HepG2 (cell line): Measurements from ENCODE around the gene ODC1. TPM values are rescaled to one million over a fixed set of nuclear protein-coding genes. Genes with fewer than 3 reads are reported as not detected.

Source experiments
- CEBPG ChIP-seq: IDR thresholded peaks from 2 replicates; pipeline ENCODE4 v1.6.1; 2016
- FOXK1 ChIP-seq: sonication (generic); formaldehyde crosslinking; IDR thresholded peaks from 2 replicates; pipeline ENCODE4 v1.4.0; 2020; ENCODE audit warnings: low read depth, missing genetic modification reagents, borderline replicate concordance
- HMG20A ChIP-seq: IDR thresholded peaks from 2 replicates; pipeline ENCODE4 v1.6.1; 2016; ENCODE audit warnings: borderline replicate concordance
- KDM5B ChIP-seq: sonication (generic); formaldehyde crosslinking; IDR thresholded peaks from 2 replicates; pipeline ENCODE4 v1.4.0; 2020; ENCODE audit warnings: missing genetic modification reagents, mild to moderate bottlenecking, borderline replicate concordance
- KDM6A ChIP-seq: IDR thresholded peaks from 2 replicates; pipeline ENCODE4 v1.6.1; 2016; ENCODE audit warnings: low read depth
- NR2F6 ChIP-seq, 2 experiments: IDR thresholded peaks; 2 replicates each; pipeline ENCODE4 v1.6.1; 2016; ENCODE audit warnings: antibody characterized with exemption in 1 of 2, mild to moderate bottlenecking in 1 of 2
- PHF5A ChIP-seq: IDR thresholded peaks from one replicate; pipeline ENCODE4 v1.6.1; 2018; ENCODE audit warnings: low read depth, missing genetic modification reagents; ENCODE audit not compliant: unreplicated experiment
- REPIN1 ChIP-seq: sonication (generic); formaldehyde crosslinking; IDR thresholded peaks from 2 replicates; pipeline ENCODE4 v1.8.0; 2022; ENCODE audit warnings: missing genetic modification reagents, low read depth, mild to moderate bottlenecking, borderline replicate concordance
- SALL1 ChIP-seq: sonication (generic); formaldehyde crosslinking; IDR thresholded peaks from 2 replicates; pipeline ENCODE4 v1.8.0; 2022; ENCODE audit warnings: mild to moderate bottlenecking, missing genetic modification reagents
- SIN3A ChIP-seq: IDR thresholded peaks from 2 replicates; pipeline ENCODE4 v1.6.1; 2011; ENCODE audit warnings: low read depth, mild to moderate bottlenecking, control low read depth, low read length, borderline replicate concordance
- XBP1 ChIP-seq: sonication (generic); formaldehyde crosslinking; IDR thresholded peaks from 2 replicates; pipeline ENCODE4 v1.5.0; 2020; ENCODE audit warnings: missing genetic modification reagents
- ZNF468 ChIP-seq: sonication (generic); formaldehyde crosslinking; IDR thresholded peaks from 2 replicates; pipeline ENCODE4 v1.8.0; 2022; ENCODE audit warnings: mild to moderate bottlenecking, moderate library complexity, missing genetic modification reagents
- ZNF558 ChIP-seq: sonication (generic); formaldehyde crosslinking; IDR thresholded peaks from 2 replicates; pipeline ENCODE4 v1.9.0; 2022; ENCODE audit warnings: mild to moderate bottlenecking, missing genetic modification reagents, borderline replicate concordance
- polyA plus RNA-seq, 8 experiments: library from polyadenylated mRNA; depleted of rRNA in 3 of 8; stranded (reverse) in 7 of 8; unstranded in 1 of 8; fragments of >200 nt; fragmentation: Illumina TruSeq in 4 of 8; extraction: Trizol in 4 of 8; gene quantifications; 2 replicates each; pipeline versions ENCODE4 v1.2.1 to v1.2.3, GENCODE V29; 2011 to 2016; ENCODE audit warnings: low read depth in 4 of 8, missing spikeins in 1 of 8, mixed read lengths in 1 of 8; ENCODE audit not compliant: insufficient read depth in 1 of 8
- total RNA-seq, 5 experiments: library from RNA; depleted of rRNA; stranded (reverse); fragments of >200 nt; fragmentation: Illumina TruSeq; extraction: Trizol; gene quantifications; 2 replicates each; pipeline ENCODE4 v1.2.3, GENCODE V29; 2016; ENCODE audit warnings: low read depth in 1 of 5
- TF ChIP-seq, protein P1 (sequence below): sonication (generic); formaldehyde crosslinking; IDR thresholded peaks from 2 replicates; pipeline ENCODE4; 2020; ENCODE audit warnings: missing genetic modification reagents, mild to moderate bottlenecking, borderline replicate concordance
- TF ChIP-seq, protein P2 (sequence below): sonication (generic); formaldehyde crosslinking; IDR thresholded peaks from 2 replicates; pipeline ENCODE4 v1.9.0; 2021; ENCODE audit warnings: missing genetic modification reagents, borderline replicate concordance
- TF ChIP-seq, protein P3 (sequence below): sonication (generic); formaldehyde crosslinking; IDR thresholded peaks from 2 replicates; pipeline ENCODE4 v1.4.0; 2020; ENCODE audit warnings: missing genetic modification reagents, borderline replicate concordance
- TF ChIP-seq, protein P4 (sequence below): sonication (generic); formaldehyde crosslinking; IDR thresholded peaks from 2 replicates; pipeline ENCODE4 v1.8.0; 2022; ENCODE audit warnings: mild to moderate bottlenecking, missing genetic modification reagents, moderate library complexity
- TF ChIP-seq, protein P5 (sequence below): sonication (generic); formaldehyde crosslinking; IDR thresholded peaks from 2 replicates; pipeline ENCODE4 v1.4.0; 2020; ENCODE audit warnings: missing genetic modification reagents

Gene ODC1
- total and polyA plus RNA-seq, 2 of the 13 experiments (the other 11 are each of a cell fraction or from before 2014, with no cell fraction given), result 142 to 371 TPM

DNA sequence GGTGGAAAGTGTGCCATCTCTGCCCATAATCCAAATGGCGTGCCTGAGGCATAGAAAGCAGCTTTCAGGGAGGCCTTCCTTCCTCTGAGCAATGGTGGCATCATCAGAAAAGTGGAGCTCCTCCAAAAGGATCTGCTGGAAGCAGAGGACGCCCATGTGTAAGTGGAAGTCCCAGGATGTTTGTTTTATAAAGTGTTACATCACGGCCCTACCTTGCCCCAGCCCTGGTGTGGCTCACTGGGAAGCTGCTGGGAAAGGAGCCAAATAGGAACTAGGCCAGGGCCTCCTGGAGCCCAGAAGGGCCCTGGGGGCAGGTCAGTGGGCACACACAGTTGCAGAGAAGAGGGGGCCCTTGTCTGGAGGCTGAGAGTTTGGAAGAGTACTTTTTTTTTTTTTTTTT is 4.2 kb upstream of the ODC1 start (continued):
- TF ChIP-seq, protein P1, sequence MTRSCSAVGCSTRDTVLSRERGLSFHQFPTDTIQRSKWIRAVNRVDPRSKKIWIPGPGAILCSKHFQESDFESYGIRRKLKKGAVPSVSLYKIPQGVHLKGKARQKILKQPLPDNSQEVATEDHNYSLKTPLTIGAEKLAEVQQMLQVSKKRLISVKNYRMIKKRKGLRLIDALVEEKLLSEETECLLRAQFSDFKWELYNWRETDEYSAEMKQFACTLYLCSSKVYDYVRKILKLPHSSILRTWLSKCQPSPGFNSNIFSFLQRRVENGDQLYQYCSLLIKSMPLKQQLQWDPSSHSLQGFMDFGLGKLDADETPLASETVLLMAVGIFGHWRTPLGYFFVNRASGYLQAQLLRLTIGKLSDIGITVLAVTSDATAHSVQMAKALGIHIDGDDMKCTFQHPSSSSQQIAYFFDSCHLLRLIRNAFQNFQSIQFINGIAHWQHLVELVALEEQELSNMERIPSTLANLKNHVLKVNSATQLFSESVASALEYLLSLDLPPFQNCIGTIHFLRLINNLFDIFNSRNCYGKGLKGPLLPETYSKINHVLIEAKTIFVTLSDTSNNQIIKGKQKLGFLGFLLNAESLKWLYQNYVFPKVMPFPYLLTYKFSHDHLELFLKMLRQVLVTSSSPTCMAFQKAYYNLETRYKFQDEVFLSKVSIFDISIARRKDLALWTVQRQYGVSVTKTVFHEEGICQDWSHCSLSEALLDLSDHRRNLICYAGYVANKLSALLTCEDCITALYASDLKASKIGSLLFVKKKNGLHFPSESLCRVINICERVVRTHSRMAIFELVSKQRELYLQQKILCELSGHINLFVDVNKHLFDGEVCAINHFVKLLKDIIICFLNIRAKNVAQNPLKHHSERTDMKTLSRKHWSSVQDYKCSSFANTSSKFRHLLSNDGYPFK (CRISPR knock-in tag), result no peak
- TF ChIP-seq SALL1, result peak; percentile 63
- TF ChIP-seq ZNF558, result no peak
- no peak for TF ChIP-seq KDM6A (CRISPR knock-in tag)
- TF ChIP-seq, protein P2, sequence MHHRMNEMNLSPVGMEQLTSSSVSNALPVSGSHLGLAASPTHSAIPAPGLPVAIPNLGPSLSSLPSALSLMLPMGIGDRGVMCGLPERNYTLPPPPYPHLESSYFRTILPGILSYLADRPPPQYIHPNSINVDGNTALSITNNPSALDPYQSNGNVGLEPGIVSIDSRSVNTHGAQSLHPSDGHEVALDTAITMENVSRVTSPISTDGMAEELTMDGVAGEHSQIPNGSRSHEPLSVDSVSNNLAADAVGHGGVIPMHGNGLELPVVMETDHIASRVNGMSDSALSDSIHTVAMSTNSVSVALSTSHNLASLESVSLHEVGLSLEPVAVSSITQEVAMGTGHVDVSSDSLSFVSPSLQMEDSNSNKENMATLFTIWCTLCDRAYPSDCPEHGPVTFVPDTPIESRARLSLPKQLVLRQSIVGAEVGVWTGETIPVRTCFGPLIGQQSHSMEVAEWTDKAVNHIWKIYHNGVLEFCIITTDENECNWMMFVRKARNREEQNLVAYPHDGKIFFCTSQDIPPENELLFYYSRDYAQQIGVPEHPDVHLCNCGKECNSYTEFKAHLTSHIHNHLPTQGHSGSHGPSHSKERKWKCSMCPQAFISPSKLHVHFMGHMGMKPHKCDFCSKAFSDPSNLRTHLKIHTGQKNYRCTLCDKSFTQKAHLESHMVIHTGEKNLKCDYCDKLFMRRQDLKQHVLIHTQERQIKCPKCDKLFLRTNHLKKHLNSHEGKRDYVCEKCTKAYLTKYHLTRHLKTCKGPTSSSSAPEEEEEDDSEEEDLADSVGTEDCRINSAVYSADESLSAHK (CRISPR knock-in tag), result no peak
- TF ChIP-seq CEBPG (CRISPR knock-in tag), result peak; percentile 83
- TF ChIP-seq KDM5B, result 0 out of 2 replicates have a peak, but pooled peaks have one; percentile 23
- TF ChIP-seq, protein P3, sequence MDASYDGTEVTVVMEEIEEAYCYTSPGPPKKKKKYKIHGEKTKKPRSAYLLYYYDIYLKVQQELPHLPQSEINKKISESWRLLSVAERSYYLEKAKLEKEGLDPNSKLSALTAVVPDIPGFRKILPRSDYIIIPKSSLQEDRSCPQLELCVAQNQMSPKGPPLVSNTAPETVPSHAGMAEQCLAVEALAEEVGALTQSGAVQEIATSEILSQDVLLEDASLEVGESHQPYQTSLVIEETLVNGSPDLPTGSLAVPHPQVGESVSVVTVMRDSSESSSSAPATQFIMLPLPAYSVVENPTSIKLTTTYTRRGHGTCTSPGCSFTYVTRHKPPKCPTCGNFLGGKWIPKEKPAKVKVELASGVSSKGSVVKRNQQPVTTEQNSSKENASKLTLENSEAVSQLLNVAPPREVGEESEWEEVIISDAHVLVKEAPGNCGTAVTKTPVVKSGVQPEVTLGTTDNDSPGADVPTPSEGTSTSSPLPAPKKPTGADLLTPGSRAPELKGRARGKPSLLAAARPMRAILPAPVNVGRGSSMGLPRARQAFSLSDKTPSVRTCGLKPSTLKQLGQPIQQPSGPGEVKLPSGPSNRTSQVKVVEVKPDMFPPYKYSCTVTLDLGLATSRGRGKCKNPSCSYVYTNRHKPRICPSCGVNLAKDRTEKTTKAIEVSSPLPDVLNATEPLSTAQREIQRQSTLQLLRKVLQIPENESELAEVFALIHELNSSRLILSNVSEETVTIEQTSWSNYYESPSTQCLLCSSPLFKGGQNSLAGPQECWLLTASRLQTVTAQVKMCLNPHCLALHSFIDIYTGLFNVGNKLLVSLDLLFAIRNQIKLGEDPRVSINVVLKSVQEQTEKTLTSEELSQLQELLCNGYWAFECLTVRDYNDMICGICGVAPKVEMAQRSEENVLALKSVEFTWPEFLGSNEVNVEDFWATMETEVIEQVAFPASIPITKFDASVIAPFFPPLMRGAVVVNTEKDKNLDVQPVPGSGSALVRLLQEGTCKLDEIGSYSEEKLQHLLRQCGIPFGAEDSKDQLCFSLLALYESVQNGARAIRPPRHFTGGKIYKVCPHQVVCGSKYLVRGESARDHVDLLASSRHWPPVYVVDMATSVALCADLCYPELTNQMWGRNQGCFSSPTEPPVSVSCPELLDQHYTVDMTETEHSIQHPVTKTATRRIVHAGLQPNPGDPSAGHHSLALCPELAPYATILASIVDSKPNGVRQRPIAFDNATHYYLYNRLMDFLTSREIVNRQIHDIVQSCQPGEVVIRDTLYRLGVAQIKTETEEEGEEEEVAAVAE (CRISPR knock-in tag), result peak; percentile 74; the same call in 1 of the 2 replicates
- TF ChIP-seq FOXK1 (CRISPR knock-in tag), result 0 out of 2 replicates have a peak, but pooled peaks have one; percentile 37
- TF ChIP-seq HMG20A (CRISPR knock-in tag), result peak; percentile 83
- no peak for TF ChIP-seq PHF5A
- TF ChIP-seq NR2F6 (IDR thresholded peaks at IDR 0.05), result peak; percentile 14; the same call in 1 of the 2 replicates
- peak; percentile 62; the same call in 1 of the 2 replicates for TF ChIP-seq NR2F6 (CRISPR knock-in tag; IDR thresholded peaks at IDR 0.05)
- TF ChIP-seq SIN3A, result no peak; the same call in 1 of the 2 replicates
- TF ChIP-seq REPIN1 (CRISPR knock-in tag), result 0 out of 2 replicates have a peak, but pooled peaks have one; percentile 24
- no peak for TF ChIP-seq XBP1 (CRISPR knock-in tag)
- TF ChIP-seq, protein P4, sequence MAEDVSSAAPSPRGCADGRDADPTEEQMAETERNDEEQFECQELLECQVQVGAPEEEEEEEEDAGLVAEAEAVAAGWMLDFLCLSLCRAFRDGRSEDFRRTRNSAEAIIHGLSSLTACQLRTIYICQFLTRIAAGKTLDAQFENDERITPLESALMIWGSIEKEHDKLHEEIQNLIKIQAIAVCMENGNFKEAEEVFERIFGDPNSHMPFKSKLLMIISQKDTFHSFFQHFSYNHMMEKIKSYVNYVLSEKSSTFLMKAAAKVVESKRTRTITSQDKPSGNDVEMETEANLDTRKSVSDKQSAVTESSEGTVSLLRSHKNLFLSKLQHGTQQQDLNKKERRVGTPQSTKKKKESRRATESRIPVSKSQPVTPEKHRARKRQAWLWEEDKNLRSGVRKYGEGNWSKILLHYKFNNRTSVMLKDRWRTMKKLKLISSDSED (CRISPR knock-in tag), result no peak
- TF ChIP-seq, protein P5, sequence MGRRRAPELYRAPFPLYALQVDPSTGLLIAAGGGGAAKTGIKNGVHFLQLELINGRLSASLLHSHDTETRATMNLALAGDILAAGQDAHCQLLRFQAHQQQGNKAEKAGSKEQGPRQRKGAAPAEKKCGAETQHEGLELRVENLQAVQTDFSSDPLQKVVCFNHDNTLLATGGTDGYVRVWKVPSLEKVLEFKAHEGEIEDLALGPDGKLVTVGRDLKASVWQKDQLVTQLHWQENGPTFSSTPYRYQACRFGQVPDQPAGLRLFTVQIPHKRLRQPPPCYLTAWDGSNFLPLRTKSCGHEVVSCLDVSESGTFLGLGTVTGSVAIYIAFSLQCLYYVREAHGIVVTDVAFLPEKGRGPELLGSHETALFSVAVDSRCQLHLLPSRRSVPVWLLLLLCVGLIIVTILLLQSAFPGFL (CRISPR knock-in tag), result no peak
- TF ChIP-seq ZNF468 (CRISPR knock-in tag), result no peak
